ENCODE results near the gene FBLN2. TPM values are rescaled to one million over a fixed set of nuclear protein-coding genes. Genes with fewer than 3 reads are reported as not detected.
"Not testable (repeated sequence)": the region's sequence is repeated elsewhere in the genome, so short reads cannot be mapped to it uniquely, and the experiment has no call there.

Gene FBLN2
- polyA plus RNA-seq, 1 experiment: 15.5 TPM

DNA sequence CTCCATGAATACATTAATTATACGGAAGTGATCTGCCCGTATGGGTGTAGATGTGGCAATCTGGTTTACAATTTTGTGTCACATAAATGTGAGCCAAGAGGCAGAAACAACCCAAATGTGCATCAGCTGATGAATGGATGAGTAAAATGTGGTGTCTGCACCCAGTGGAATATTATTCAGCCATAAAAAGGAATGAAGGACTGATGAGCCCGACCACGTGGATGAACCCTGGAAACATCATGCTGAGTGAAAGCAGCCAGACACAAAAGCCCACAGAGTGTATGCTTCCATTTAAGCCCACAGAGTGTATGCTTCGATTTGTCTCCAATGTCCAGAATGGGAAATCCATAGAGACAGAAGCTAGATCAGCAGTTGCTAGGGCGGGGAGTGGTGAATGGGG is 27.6 kb upstream of the FBLN2 start:
- POLR2A ChIA-PET: no interaction called here
- no peak for DNase-seq (ENCODE audit: low read depth, low spot score)
- H3K27me3 ChIP-seq (ENCODE audit: control insufficient read depth, insufficient read depth, low read length): no peaks in the 10 kb centered on the region
- TF ChIP-seq, protein P1, sequence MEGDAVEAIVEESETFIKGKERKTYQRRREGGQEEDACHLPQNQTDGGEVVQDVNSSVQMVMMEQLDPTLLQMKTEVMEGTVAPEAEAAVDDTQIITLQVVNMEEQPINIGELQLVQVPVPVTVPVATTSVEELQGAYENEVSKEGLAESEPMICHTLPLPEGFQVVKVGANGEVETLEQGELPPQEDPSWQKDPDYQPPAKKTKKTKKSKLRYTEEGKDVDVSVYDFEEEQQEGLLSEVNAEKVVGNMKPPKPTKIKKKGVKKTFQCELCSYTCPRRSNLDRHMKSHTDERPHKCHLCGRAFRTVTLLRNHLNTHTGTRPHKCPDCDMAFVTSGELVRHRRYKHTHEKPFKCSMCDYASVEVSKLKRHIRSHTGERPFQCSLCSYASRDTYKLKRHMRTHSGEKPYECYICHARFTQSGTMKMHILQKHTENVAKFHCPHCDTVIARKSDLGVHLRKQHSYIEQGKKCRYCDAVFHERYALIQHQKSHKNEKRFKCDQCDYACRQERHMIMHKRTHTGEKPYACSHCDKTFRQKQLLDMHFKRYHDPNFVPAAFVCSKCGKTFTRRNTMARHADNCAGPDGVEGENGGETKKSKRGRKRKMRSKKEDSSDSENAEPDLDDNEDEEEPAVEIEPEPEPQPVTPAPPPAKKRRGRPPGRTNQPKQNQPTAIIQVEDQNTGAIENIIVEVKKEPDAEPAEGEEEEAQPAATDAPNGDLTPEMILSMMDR (IDR thresholded peaks at IDR 0.05; ENCODE audit: low read depth, low read length): no peak
- CTCF ChIA-PET: interaction anchor here (1.0 to 1.1 kb wide), 2 partner anchors 27 to 130 kb away, joined by 3 read pairs; no protein-coding TSS in a partner anchor
- H3K27ac ChIP-seq (ENCODE audit: low read depth, low read length): no peak overlapping the region
- H3K9me3 ChIP-seq (ENCODE audit: control insufficient read depth, insufficient read depth, low read length): peaks cover 5% of the 10 kb centered on the region; the same call in 1 of the 2 replicates
- no peak overlapping the region for H3K4me3 ChIP-seq (ENCODE audit: low read depth, low read length)

- H3K27me3 ChIP-seq (ENCODE audit: control insufficient read depth, insufficient read depth, low read length); DNase-seq (ENCODE audit: low read depth, low spot score); H3K4me3 ChIP-seq (ENCODE audit: low read depth, low read length); H3K27ac ChIP-seq (ENCODE audit: low read depth, low read length); H3K9me3 ChIP-seq (ENCODE audit: control insufficient read depth, insufficient read depth, low read length); POLR2A ChIA-PET: not testable (repeated sequence)
- CTCF ChIA-PET: interaction anchor here (1.0 to 1.1 kb wide), 2 partner anchors 28 to 129 kb away, joined by 3 read pairs; no protein-coding TSS in a partner anchor
These were observed 27.2 kb upstream of the FBLN2 start for GRCh38 chr3:13521749-13522148.

GRCh38 chr3:13522236-13522635 is 26.7 kb upstream of the FBLN2 start:
- H3K4me3 ChIP-seq (ENCODE audit: low read depth, low read length): no peak overlapping the region
- TF ChIP-seq, protein P1 (IDR thresholded peaks at IDR 0.05; ENCODE audit: low read depth, low read length): no peak
- CTCF ChIA-PET: no interaction called here
- H3K9me3 ChIP-seq (ENCODE audit: control insufficient read depth, insufficient read depth, low read length): peaks cover 5% of the 10 kb centered on the region; the same call in 1 of the 2 replicates
- POLR2A ChIA-PET: no interaction called here
- H3K27ac ChIP-seq (ENCODE audit: low read depth, low read length): no peak overlapping the region
- DNase-seq (ENCODE audit: low read depth, low spot score): no peak
- H3K27me3 ChIP-seq (ENCODE audit: control insufficient read depth, insufficient read depth, low read length): no peaks in the 10 kb centered on the region

GRCh38 chr3:13524979-13525669 is 23.8 kb upstream of the FBLN2 start:
- Histone ChIP-seq H3K27me3 (ENCODE audit: control insufficient read depth, insufficient read depth, low read length) (no peaks in the 10 kb centered on the region), H3K4me3 (ENCODE audit: low read depth, low read length) (no peak overlapping the region), H3K27ac (ENCODE audit: low read depth, low read length) (no peak overlapping the region), H3K9me3 (ENCODE audit: control insufficient read depth, insufficient read depth, low read length) (peaks cover 5% of the 10 kb centered on the region; the same call in 1 of the 2 replicates)
- CTCF ChIA-PET: interaction anchor here (0.6 to 2.6 kb wide), 11 partner anchors 10 to 600 kb away, joined by 3 to 12 read pairs (median 4); no protein-coding TSS in a partner anchor
- TF ChIP-seq, protein P1 (IDR thresholded peaks at IDR 0.05; ENCODE audit: low read depth, low read length): no peak
- DNase-seq (ENCODE audit: low read depth, low spot score): no peak
- POLR2A ChIA-PET: no interaction called here

- DNase-seq (ENCODE audit: low read depth, low spot score): no peak
- TF ChIP-seq, protein P1 (IDR thresholded peaks at IDR 0.05; ENCODE audit: low read depth, low read length): no peak
- Histone ChIP-seq H3K27me3 (ENCODE audit: control insufficient read depth, insufficient read depth, low read length) (no peaks in the 10 kb centered on the region), H3K9me3 (ENCODE audit: control insufficient read depth, insufficient read depth, low read length) (peaks cover 5% of the 10 kb centered on the region; the same call in 1 of the 2 replicates), H3K4me3 (ENCODE audit: low read depth, low read length) (no peak overlapping the region), H3K27ac (ENCODE audit: low read depth, low read length) (no peak overlapping the region)
- CTCF ChIA-PET: interaction anchor here (1.1 to 2.6 kb wide), 5 partner anchors 26 to 126 kb away, joined by 4 to 12 read pairs (median 4); no protein-coding TSS in a partner anchor
- POLR2A ChIA-PET: no interaction called here
These were observed 22.9 kb upstream of the FBLN2 start for GRCh38 chr3:13525827-13526625.

All from AG04450 (cell line).